ENCODE measurements around the gene P2RY13. TPM values are rescaled to one million over a fixed set of nuclear protein-coding genes. Genes with fewer than 3 reads are reported as not detected.
A peak's percentile ranks its signal among the peaks of the same experiment; 100 is the strongest.

Gene P2RY13
- total RNA-seq, 1 donor from 2014 or later = 4.0 TPM

- DNase-seq (ENCODE audit: low spot score) = no peak
Measured at GRCh38 chr3:151320131-151320530, 9.2 kb downstream of the P2RY13 start.

- no peak for DNase-seq (ENCODE audit: low spot score)
Measured at GRCh38 chr3:151319628-151320027, 9.7 kb downstream of the P2RY13 start.

GRCh38 chr3:151318991-151319390 is 10.4 kb downstream of the P2RY13 start:
- no peak for DNase-seq (ENCODE audit: low spot score)

- DNase-seq (ENCODE audit: low spot score) = no peak
Measured at GRCh38 chr3:151318313-151318712, 11.0 kb downstream of the P2RY13 start.

- no peak for DNase-seq (ENCODE audit: low spot score)
Measured at GRCh38 chr3:151316267-151316991, 12.9 kb downstream of the P2RY13 start, which contains the start of gene GPR87. Gene GPR87, minus strand, starts transcription at chr3:151316820. Its CDS starts 16,720 bp downstream, at chr3:151300100.

GRCh38 chr3:151315846-151316245 is 13.5 kb downstream of the P2RY13 start:
- DNase-seq (ENCODE audit: low spot score) = no peak

- no peak for DNase-seq (ENCODE audit: low spot score)
Measured at GRCh38 chr3:151315136-151315535, 14.2 kb downstream of the P2RY13 start.

GRCh38 chr3:151314593-151314992 is 14.8 kb downstream of the P2RY13 start:
- no peak for DNase-seq (ENCODE audit: low spot score)

GRCh38 chr3:151314137-151314536 is 15.2 kb downstream of the P2RY13 start:
- DNase-seq (ENCODE audit: low spot score) = no peak

- DNase-seq (ENCODE audit: low spot score) = no peak
Measured at GRCh38 chr3:151312972-151313371, 16.4 kb downstream of the P2RY13 start.

- DNase-seq (ENCODE audit: low spot score) = no peak
Measured at GRCh38 chr3:151309566-151309965, 19.8 kb downstream of the P2RY13 start.

GRCh38 chr3:151307583-151308488 is 21.5 kb downstream of the P2RY13 start:
- no peak for DNase-seq (ENCODE audit: low spot score)

- DNase-seq (ENCODE audit: low spot score) = no peak
Measured at GRCh38 chr3:151307131-151307530, 22.2 kb downstream of the P2RY13 start.

- DNase-seq (ENCODE audit: low spot score) = no peak
Measured at GRCh38 chr3:151306168-151306810, 23.1 kb downstream of the P2RY13 start.

GRCh38 chr3:151305775-151306151 is 23.6 kb downstream of the P2RY13 start:
- no peak for DNase-seq (ENCODE audit: low spot score)

- peak; percentile 31 for DNase-seq (ENCODE audit: low spot score)
Measured at GRCh38 chr3:151305060-151305774, 24.1 kb downstream of the P2RY13 start.

- no peak for DNase-seq (ENCODE audit: low spot score)
Measured at GRCh38 chr3:151303751-151304150, 25.6 kb downstream of the P2RY13 start.

GRCh38 chr3:151301787-151302186 is 27.6 kb downstream of the P2RY13 start:
- no peak for DNase-seq (ENCODE audit: low spot score)

GRCh38 chr3:151300539-151300938 is 28.8 kb downstream of the P2RY13 start:
- DNase-seq (ENCODE audit: low spot score) = no peak

GRCh38 chr3:151299006-151299405 is 30.3 kb downstream of the P2RY13 start:
- no peak for DNase-seq (ENCODE audit: low spot score)

- no peak for DNase-seq (ENCODE audit: low spot score)
Measured at GRCh38 chr3:151297429-151297828, 31.9 kb downstream of the P2RY13 start.

GRCh38 chr3:151296226-151296625 is 33.1 kb downstream of the P2RY13 start:
- DNase-seq (ENCODE audit: low spot score) = no peak

Data from mucosa of gallbladder (tissue), 1 donor.